HFFc6 (cell line): ENCODE results near the gene CDC5L. TPM values are rescaled to one million over a fixed set of nuclear protein-coding genes. Genes with fewer than 3 reads are reported as not detected.

Experiments used
- DNase-seq: peaks from one replicate; pipeline ENCODE4 v3.0.0-alpha.2; 2018
- H3K27ac Mint-ChIP-seq: 2 replicates; pipeline ENCODE4 v1.8.0; 2020; ENCODE audit warnings: mild to moderate bottlenecking, mixed read lengths
- H3K27me3 Mint-ChIP-seq: 2 replicates; pipeline ENCODE4 v1.8.0; 2021; ENCODE audit warnings: mild to moderate bottlenecking, moderate library complexity, mixed read lengths; ENCODE audit not compliant: insufficient read depth
- H3K36me3 Mint-ChIP-seq: 2 replicates; pipeline ENCODE4 v1.8.0; 2021; ENCODE audit warnings: low read depth, mixed read lengths
- H3K4me1 Mint-ChIP-seq: 2 replicates; pipeline ENCODE4 v1.8.0; 2020; ENCODE audit warnings: low read depth, mixed read lengths
- H3K4me3 Mint-ChIP-seq: 2 replicates; pipeline ENCODE4 v1.8.0; 2020; ENCODE audit warnings: mild to moderate bottlenecking, moderate library complexity, mixed read lengths
- H3K9me3 Mint-ChIP-seq: 2 replicates; pipeline ENCODE4 v1.8.0; 2020; ENCODE audit warnings: mild to moderate bottlenecking, mixed read lengths
- total RNA-seq, 6 experiments: library from RNA; stranded (reverse); fragmentation: NEBNext Ultra II Directional; extraction: Animal tissue kit (Norgen Biotek cat#: 25700); gene quantifications; 2 replicates in 1 of 6; 3 replicates in 5 of 6; pipeline ENCODE4 v1.2.3, GENCODE V29; 2021
- TF ChIP-seq, protein P1 (sequence below): fragments of 200-600 bp; sonication (generic); IDR thresholded peaks from 2 replicates; pipeline ENCODE4 v1.5.0; 2021; ENCODE audit warnings: antibody characterized with exemption, mild to moderate bottlenecking

The CDC5L gene
- total RNA-seq, 6 experiments from 2014 or later, result 17.9 to 23.5 (median 21.6) TPM

DNA sequence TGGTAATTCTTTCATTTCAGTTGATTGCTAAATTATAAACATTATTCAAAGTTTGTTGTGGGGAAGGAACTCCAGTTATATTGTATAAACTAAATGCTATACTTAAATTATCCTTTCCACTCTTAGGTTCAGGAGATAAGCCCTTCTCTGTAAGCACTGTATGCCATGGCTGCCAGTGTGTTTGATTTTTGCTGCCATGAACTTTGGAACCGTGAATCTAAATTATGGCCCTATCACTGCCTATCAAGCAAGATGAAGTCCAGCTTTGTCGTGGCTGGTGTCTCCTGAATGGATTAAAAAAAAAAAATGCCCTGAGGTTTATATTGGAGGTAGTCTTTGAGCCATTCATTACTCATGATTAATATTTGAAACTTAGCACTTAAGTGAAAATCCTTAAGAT lies 44.7 kb downstream of the CDC5L start:
- Mint-ChIP-seq H3K27ac (no peak overlapping the region), H3K9me3 (no peaks in the 10 kb centered on the region), H3K27me3 (no peaks in the 10 kb centered on the region), H3K4me3 (no peak overlapping the region), H3K4me1 (peaks cover 40% of the 10 kb centered on the region), H3K36me3 (no peaks in the 10 kb centered on the region)
- DNase-seq, result no peak
- TF ChIP-seq, protein P1, sequence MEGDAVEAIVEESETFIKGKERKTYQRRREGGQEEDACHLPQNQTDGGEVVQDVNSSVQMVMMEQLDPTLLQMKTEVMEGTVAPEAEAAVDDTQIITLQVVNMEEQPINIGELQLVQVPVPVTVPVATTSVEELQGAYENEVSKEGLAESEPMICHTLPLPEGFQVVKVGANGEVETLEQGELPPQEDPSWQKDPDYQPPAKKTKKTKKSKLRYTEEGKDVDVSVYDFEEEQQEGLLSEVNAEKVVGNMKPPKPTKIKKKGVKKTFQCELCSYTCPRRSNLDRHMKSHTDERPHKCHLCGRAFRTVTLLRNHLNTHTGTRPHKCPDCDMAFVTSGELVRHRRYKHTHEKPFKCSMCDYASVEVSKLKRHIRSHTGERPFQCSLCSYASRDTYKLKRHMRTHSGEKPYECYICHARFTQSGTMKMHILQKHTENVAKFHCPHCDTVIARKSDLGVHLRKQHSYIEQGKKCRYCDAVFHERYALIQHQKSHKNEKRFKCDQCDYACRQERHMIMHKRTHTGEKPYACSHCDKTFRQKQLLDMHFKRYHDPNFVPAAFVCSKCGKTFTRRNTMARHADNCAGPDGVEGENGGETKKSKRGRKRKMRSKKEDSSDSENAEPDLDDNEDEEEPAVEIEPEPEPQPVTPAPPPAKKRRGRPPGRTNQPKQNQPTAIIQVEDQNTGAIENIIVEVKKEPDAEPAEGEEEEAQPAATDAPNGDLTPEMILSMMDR, result no peak

DNA sequence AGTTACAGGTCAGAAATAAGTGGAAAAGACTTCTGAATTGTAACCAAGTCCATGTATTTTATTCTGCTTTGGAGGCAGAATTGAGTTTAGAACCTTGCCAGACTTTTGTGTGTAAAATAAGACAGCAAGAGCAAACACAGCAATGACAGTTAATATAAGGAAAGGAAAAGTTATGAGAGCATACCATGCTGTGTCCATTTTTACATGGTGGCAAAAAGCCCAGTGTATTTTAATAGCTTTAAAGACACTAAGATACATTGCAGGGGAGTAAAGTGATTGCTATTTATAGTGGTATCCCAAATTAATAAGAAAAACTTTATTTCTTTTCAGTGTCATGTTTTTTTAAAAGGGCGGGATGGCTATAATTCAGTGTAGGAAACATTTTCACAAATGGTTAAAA lies 45.2 kb downstream of the CDC5L start:
- Mint-ChIP-seq H3K27me3 (no peaks in the 10 kb centered on the region), H3K4me1 (peaks cover 40% of the 10 kb centered on the region), H3K9me3 (no peaks in the 10 kb centered on the region), H3K4me3 (no peak overlapping the region), H3K27ac (no peak overlapping the region), H3K36me3 (no peaks in the 10 kb centered on the region)
- no peak for DNase-seq
- TF ChIP-seq, protein P1, result no peak

DNA sequence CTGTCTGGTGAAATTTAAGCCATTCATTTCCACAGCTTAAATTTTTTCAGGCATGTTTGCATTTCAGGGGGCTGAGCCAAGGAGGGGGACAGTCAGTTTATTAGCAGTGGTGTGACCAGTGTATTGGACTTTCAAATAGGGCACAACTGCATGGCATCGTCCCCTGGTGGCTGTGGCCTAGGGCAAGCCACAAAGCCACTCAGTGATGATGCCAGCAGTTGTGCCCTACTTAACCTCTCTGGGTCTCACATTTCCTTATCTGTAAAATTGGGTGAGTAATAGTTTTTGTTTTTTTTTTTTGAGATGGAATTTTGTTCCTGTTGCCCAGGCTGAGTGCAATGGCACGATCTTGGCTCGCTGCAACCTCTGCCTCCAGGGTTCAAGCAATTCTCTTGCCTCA lies 48.0 kb downstream of the CDC5L start:
- Mint-ChIP-seq H3K36me3 (no peaks in the 10 kb centered on the region), H3K4me3 (no peak overlapping the region), H3K27ac (no peak overlapping the region), H3K9me3 (no peaks in the 10 kb centered on the region), H3K27me3 (no peaks in the 10 kb centered on the region), H3K4me1 (peaks cover 26% of the 10 kb centered on the region)
- no peak for DNase-seq
- TF ChIP-seq, protein P1, result no peak

DNA sequence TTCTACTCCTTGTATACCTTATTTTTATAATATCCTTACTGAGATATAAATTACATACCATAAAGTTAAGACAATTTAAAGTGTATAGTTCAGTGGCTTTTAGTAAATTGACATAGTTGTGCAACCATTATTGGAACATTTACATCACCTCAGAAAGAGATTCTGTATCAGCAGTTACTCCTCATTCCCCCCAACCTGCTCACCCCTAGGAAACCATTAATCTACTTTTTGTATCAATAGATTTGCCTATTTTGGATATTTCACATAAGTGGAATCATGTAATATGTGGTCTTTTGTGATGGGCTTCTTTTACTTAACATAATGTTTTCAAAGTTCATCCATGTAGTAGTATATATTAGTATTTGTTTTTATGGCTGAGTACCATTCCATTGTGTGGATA lies 51.3 kb downstream of the CDC5L start:
- peaks cover 10% of the 10 kb centered on the region for H3K4me1 Mint-ChIP-seq
- TF ChIP-seq, protein P1, result no peak
- H3K36me3 Mint-ChIP-seq, result peaks cover 28% of the 10 kb centered on the region
- no peak overlapping the region for H3K4me3 Mint-ChIP-seq
- H3K27me3 Mint-ChIP-seq, result no peaks in the 10 kb centered on the region
- no peak overlapping the region for H3K27ac Mint-ChIP-seq
- DNase-seq, result no peak
- peaks cover 10% of the 10 kb centered on the region for H3K9me3 Mint-ChIP-seq

DNA sequence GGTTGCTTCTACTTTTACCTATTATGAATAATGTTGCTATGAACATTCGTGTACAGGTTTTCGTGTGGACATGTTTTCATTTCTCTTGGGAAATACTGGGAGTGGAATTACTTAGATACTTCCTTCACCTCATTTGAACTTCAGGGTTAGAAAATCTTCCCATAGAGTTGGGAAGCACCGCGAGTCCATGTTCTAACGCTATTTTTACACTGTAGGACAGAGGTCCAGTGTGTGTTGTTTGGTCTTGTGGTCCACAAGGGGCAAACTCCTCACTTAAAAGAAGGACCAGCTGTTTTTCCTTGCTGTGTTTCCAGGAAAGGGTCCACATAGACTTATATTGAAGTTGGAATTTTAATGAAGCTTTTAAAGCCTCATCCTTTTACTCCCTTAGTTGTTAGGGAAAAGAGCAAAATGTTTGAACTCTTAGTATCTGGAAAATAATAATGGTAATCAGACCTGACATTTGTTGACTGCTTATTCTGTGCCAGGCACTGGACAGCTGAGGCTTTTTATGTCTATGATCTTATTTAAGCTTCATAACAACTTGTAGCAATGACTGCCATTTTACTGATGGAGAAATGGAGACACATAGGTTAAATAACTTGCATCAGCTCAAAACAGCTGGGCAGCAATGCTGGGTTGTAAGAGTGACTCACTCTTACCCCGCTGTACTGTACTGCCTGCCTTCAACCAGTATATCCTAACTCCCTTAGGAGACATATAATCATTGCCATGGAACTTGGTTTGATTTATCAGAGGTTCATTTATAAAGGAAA lies 52.0 kb downstream of the CDC5L start:
- Mint-ChIP-seq H3K27me3 (no peaks in the 10 kb centered on the region), H3K9me3 (peaks cover 10% of the 10 kb centered on the region), H3K36me3 (peaks cover 33% of the 10 kb centered on the region), H3K27ac (no peak overlapping the region), H3K4me1 (peaks cover 10% of the 10 kb centered on the region), H3K4me3 (no peak overlapping the region)
- DNase-seq, result no peak
- TF ChIP-seq, protein P1, result no peak
